H7 (cell line): ENCODE results near the gene PCYOX1L. TPM values are rescaled to one million over a fixed set of nuclear protein-coding genes. Genes with fewer than 3 reads are reported as not detected.

ENCODE experiments used
- DNase-seq: peaks from one replicate; pipeline ENCODE4 v3.0.0; 2012
- H3K27me3 ChIP-seq: 2 replicates; pipeline ENCODE4 v1.6.0; 2011; ENCODE audit warnings: mild to moderate bottlenecking, low read length; ENCODE audit not compliant: control insufficient read depth, insufficient read depth
- H3K36me3 ChIP-seq: replicated peaks from 2 replicates; pipeline ENCODE4 v1.5.1; 2011; ENCODE audit warnings: low read length; ENCODE audit not compliant: control insufficient read depth, insufficient read depth
- H3K4me3 ChIP-seq: 2 replicates; pipeline ENCODE4 v1.5.1; 2011; ENCODE audit warnings: low read depth, mild to moderate bottlenecking, control low read depth, low read length, moderate library complexity; ENCODE audit not compliant: insufficient read depth
- total RNA-seq: library from RNA; depleted of rRNA; stranded (reverse); fragments of >200 nt; shearing (Covaris generic); gene quantifications from 2 replicates; pipeline ENCODE4 v1.2.3, GENCODE V29; 2014; rRNA removed

The PCYOX1L gene
- total RNA-seq, 1 experiment from 2014 or later = 6.5 TPM

DNA sequence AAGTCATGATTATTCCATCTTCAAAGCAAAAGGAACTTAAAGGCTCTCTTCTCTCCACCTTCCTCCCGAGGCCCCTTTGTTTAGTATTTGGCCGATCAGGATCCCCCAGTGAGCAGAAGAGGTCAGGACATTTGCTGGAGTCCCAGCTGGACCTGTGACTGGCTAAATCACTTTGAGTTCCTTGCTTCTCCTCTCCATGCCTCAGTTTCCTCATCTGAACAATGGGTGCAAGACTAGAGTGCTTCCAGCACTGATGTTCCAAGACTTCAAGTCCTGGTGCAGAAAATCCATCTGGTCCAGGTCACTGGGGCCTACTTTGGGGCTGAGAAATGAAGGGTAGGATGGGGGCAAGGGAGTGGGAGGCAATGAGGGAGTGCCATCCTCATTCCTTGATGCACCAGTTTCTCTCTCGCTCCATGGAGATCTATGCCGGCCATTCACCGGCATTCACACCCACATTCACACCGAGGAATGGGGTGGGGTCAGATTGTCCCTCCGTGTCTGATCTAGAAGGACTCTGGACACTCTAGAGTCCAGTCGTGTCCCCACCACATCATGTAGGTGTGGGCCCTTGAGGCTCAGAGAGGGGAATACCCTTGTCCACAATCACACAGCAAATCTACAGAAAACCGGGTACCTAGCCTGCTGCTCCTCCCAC is 60.0 kb downstream of the PCYOX1L start:
- no peak overlapping the region for H3K4me3 ChIP-seq
- DNase-seq = no peak
- H3K27me3 ChIP-seq = no peaks in the 10 kb centered on the region
- no peaks in the 10 kb centered on the region for H3K36me3 ChIP-seq

DNA sequence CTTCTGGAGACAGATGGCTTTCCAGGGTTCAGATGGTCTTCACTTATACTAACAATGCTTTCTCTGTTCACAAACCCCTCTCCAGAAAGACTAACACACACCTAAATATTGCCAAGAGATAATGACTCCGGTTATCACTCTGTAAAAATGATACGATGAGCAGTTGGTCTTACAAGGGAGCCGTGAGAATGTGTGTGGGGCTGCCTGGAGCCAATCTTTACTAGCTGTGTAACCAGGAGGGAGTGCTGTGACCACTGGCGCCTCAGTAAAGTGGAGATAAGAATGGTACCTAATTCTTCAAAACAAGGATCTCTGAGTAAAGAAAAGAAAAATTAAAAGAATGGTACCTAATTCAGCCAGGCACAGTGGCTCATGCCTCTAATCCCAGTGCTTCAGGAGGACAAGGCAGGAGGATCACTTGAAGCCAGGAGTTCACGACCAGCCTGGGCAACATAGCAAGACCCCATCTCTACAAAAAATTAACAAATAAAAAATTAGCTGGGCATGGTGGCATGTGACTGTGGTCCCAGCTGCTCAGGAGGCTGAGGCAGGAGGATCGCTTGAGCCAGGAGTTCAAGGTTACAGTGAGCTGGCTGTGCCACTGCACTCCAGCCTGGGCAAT is 61.2 kb downstream of the PCYOX1L start:
- Histone ChIP-seq H3K36me3 (no peaks in the 10 kb centered on the region), H3K27me3 (no peaks in the 10 kb centered on the region), H3K4me3 (no peak overlapping the region)
- DNase-seq = no peak

Other genes starting within 250 kb of the PCYOX1L start
- 0.03 TPM in 1 of 2 replicates, not detected in the other for gene ABLIM3, start 216.6 kb upstream of the PCYOX1L start, total RNA-seq
- 2.2 and 3.3 TPM in 2 replicates for gene AFAP1L1, start 86.2 kb upstream of the PCYOX1L start, total RNA-seq
- gene GRPEL2, start 12.5 kb upstream of the PCYOX1L start, total RNA-seq = 36.1 and 37.0 TPM in 2 replicates
- not detected in 2 replicates for gene IL17B, start 21.2 kb downstream of the PCYOX1L start, total RNA-seq
- 220 and 262 TPM in 2 replicates for gene CSNK1A1, start 193.4 kb downstream of the PCYOX1L start, total RNA-seq
- gene ARHGEF37, start 223.5 kb downstream of the PCYOX1L start, total RNA-seq = 0.14 and 0.26 TPM in 2 replicates